HUES48 (cell line): Measurements from ENCODE around the gene SMIM30.

Source experiments
- H3K27ac ChIP-seq: one replicate; pipeline ENCODE4 v1.7.0; 2013; ENCODE audit warnings: low read depth, low read length, inconsistent platforms
- H3K27me3 ChIP-seq: 2 replicates; pipeline ENCODE4 v1.6.1; 2013; ENCODE audit warnings: mild to moderate bottlenecking, low read length; ENCODE audit not compliant: control insufficient read depth, insufficient read depth
- H3K36me3 ChIP-seq: 2 replicates; pipeline ENCODE4 v1.6.1; 2013; ENCODE audit warnings: low read length; ENCODE audit not compliant: control insufficient read depth, insufficient read depth
- H3K4me1 ChIP-seq: 2 replicates; pipeline ENCODE4 v1.6.1; 2013; ENCODE audit warnings: mild to moderate bottlenecking, low read length; ENCODE audit not compliant: control insufficient read depth, insufficient read depth
- H3K4me3 ChIP-seq: 2 replicates; pipeline ENCODE4 v1.5.1; 2013; ENCODE audit warnings: mild to moderate bottlenecking, low read depth, low read length
- H3K9ac ChIP-seq: 2 replicates; pipeline ENCODE4 v1.6.1; 2013; ENCODE audit warnings: mild to moderate bottlenecking, low read depth, low read length, moderate library complexity
- H3K9me3 ChIP-seq: 2 replicates; pipeline ENCODE4 v1.6.1; 2013; ENCODE audit warnings: low read length; ENCODE audit not compliant: control insufficient read depth, insufficient read depth

Gene SMIM30

GRCh38 chr7:113100121-113100603, 18.2 kb downstream of the SMIM30 start:
- Histone ChIP-seq H3K36me3 (no peaks in the 10 kb centered on the region), H3K4me1 (peaks cover 7% of the 10 kb centered on the region; the same call in 1 of the 2 replicates), H3K4me3 (no peak overlapping the region), H3K27me3 (no peaks in the 10 kb centered on the region; the same call in 1 of the 2 replicates), H3K27ac (no peak overlapping the region), H3K9ac (no peak overlapping the region), H3K9me3 (no peaks in the 10 kb centered on the region)

- Histone ChIP-seq H3K27me3 (no peaks in the 10 kb centered on the region; the same call in 1 of the 2 replicates), H3K9me3 (no peaks in the 10 kb centered on the region), H3K4me3 (no peak overlapping the region), H3K4me1 (peaks cover 7% of the 10 kb centered on the region; the same call in 1 of the 2 replicates), H3K9ac (no peak overlapping the region), H3K27ac (no peak overlapping the region), H3K36me3 (no peaks in the 10 kb centered on the region)
Observed at GRCh38 chr7:113099284-113099919, 19.0 kb downstream of the SMIM30 start.

GRCh38 chr7:113094517-113095249, 23.7 kb downstream of the SMIM30 start:
- Histone ChIP-seq H3K4me1 (peaks cover 7% of the 10 kb centered on the region; the same call in 1 of the 2 replicates), H3K27ac (no peak overlapping the region), H3K4me3 (no peak overlapping the region), H3K36me3 (no peaks in the 10 kb centered on the region), H3K9me3 (no peaks in the 10 kb centered on the region), H3K9ac (no peak overlapping the region), H3K27me3 (no peaks in the 10 kb centered on the region)

GRCh38 chr7:113093561-113093960, 24.8 kb downstream of the SMIM30 start:
- Histone ChIP-seq H3K4me1 (no peaks in the 10 kb centered on the region), H3K9me3 (no peaks in the 10 kb centered on the region), H3K36me3 (no peaks in the 10 kb centered on the region), H3K27me3 (no peaks in the 10 kb centered on the region), H3K9ac (no peak overlapping the region), H3K27ac (no peak overlapping the region), H3K4me3 (no peak overlapping the region)

GRCh38 chr7:113092762-113093161, 25.6 kb downstream of the SMIM30 start:
- no peaks in the 10 kb centered on the region for H3K9me3 ChIP-seq
- no peak overlapping the region for H3K9ac ChIP-seq
- no peaks in the 10 kb centered on the region for H3K36me3 ChIP-seq
- peaks cover 2% of the 10 kb centered on the region; the same call in 1 of the 2 replicates for H3K27me3 ChIP-seq
- H3K4me1 ChIP-seq = peaks cover 3% of the 10 kb centered on the region
- no peak overlapping the region for H3K27ac ChIP-seq
- no peak overlapping the region for H3K4me3 ChIP-seq

GRCh38 chr7:113087071-113087998, 31.0 kb downstream of the SMIM30 start:
- Histone ChIP-seq H3K9me3 (no peaks in the 10 kb centered on the region), H3K27me3 (peaks cover 55% of the 10 kb centered on the region), H3K27ac (no peak overlapping the region), H3K36me3 (no peaks in the 10 kb centered on the region), H3K4me3 (peak overlapping the region; percentile 79), H3K4me1 (peaks cover 16% of the 10 kb centered on the region), H3K9ac (no peak overlapping the region)

- peak within 1 kb of the TSS; percentile 79 for H3K4me3 ChIP-seq
- H3K9ac ChIP-seq = no peak within 1 kb of the TSS
- no peaks in the 10 kb centered on the region for H3K9me3 ChIP-seq
- peaks cover 16% of the 10 kb centered on the region for H3K4me1 ChIP-seq
- no peak within 1 kb of the TSS for H3K27ac ChIP-seq
- H3K27me3 ChIP-seq = peaks cover 63% of the 10 kb centered on the region
- no peaks in the 10 kb centered on the region for H3K36me3 ChIP-seq
Observed at GRCh38 chr7:113086431-113086888, 31.9 kb downstream of the SMIM30 start, which contains the start of gene GPR85. TSS of gene GPR85 (minus strand) at chr7:113086827. CDS start at chr7:113084721, 2,106 bp downstream.

GRCh38 chr7:113085781-113086390, 32.5 kb downstream of the SMIM30 start:
- Histone ChIP-seq H3K4me3 (peak overlapping the region; percentile 79), H3K36me3 (no peaks in the 10 kb centered on the region), H3K9me3 (no peaks in the 10 kb centered on the region), H3K27ac (no peak overlapping the region), H3K9ac (no peak overlapping the region), H3K4me1 (peaks cover 16% of the 10 kb centered on the region), H3K27me3 (peaks cover 69% of the 10 kb centered on the region)

GRCh38 chr7:113084496-113085172, 33.7 kb downstream of the SMIM30 start:
- Histone ChIP-seq H3K4me1 (peaks cover 16% of the 10 kb centered on the region), H3K27me3 (peaks cover 82% of the 10 kb centered on the region), H3K4me3 (no peak overlapping the region), H3K27ac (no peak overlapping the region), H3K9ac (no peak overlapping the region), H3K36me3 (no peaks in the 10 kb centered on the region), H3K9me3 (no peaks in the 10 kb centered on the region)
